ENCODE data around the gene SMIM12. TPM values are rescaled to one million over a fixed set of nuclear protein-coding genes. Genes with fewer than 3 reads are reported as not detected.

Gene SMIM12
- total and polyA plus RNA-seq, 4 donors: 15.4 to 37.9 (median 30.3) TPM

- Histone ChIP-seq H3K9me3 (ENCODE audit: control insufficient read depth, insufficient read depth, low read length) (no peaks in the 10 kb centered on the region), H3K27me3 (ENCODE audit: control insufficient read depth, insufficient read depth, low read length) (no peaks in the 10 kb centered on the region), H3K4me1 (ENCODE audit: control insufficient read depth, insufficient read depth, low read length) (peaks cover 9% of the 10 kb centered on the region), H3K4me3 (ENCODE audit: low read depth, low read length) (no peak overlapping the region), H3K36me3 (ENCODE audit: control insufficient read depth, insufficient read depth, low read length) (peaks cover 28% of the 10 kb centered on the region), H3K27ac (ENCODE audit: low read depth, low read length) (no peak overlapping the region)
- WGBS (ENCODE audit: insufficient coverage): 65% methylated on average over 4 of the region's 13 CpGs
- DNase-seq (ENCODE audit: low read depth in 4 of 6, low spot score in 6 of 6): peak in 1 of 6 donors; percentile 43
Measured at GRCh38 chr1:34851431-34852105, 8.0 kb downstream of the SMIM12 start.

GRCh38 chr1:34850382-34850781 lies 9.2 kb downstream of the SMIM12 start:
- H3K27ac ChIP-seq (ENCODE audit: low read depth, low read length): no peak overlapping the region
- peaks cover 26% of the 10 kb centered on the region for H3K36me3 ChIP-seq (ENCODE audit: control insufficient read depth, insufficient read depth, low read length)
- H3K4me3 ChIP-seq (ENCODE audit: low read depth, low read length): no peak overlapping the region
- H3K27me3 ChIP-seq (ENCODE audit: control insufficient read depth, insufficient read depth, low read length): no peaks in the 10 kb centered on the region
- WGBS (ENCODE audit: insufficient coverage): 73% methylated on average over 4 of the region's 6 CpGs
- no peak for DNase-seq (ENCODE audit: low read depth in 4 of 6, low spot score in 6 of 6)
- H3K9me3 ChIP-seq (ENCODE audit: control insufficient read depth, insufficient read depth, low read length): no peaks in the 10 kb centered on the region
- H3K4me1 ChIP-seq (ENCODE audit: control insufficient read depth, insufficient read depth, low read length): peaks cover 15% of the 10 kb centered on the region

- WGBS (ENCODE audit: insufficient coverage): 23% methylated on average over 4 of the region's 7 CpGs
- Histone ChIP-seq H3K4me1 (ENCODE audit: control insufficient read depth, insufficient read depth, low read length) (peaks cover 35% of the 10 kb centered on the region), H3K27me3 (ENCODE audit: control insufficient read depth, insufficient read depth, low read length) (no peaks in the 10 kb centered on the region), H3K9me3 (ENCODE audit: control insufficient read depth, insufficient read depth, low read length) (no peaks in the 10 kb centered on the region), H3K27ac (ENCODE audit: low read depth, low read length) (no peak overlapping the region), H3K4me3 (ENCODE audit: low read depth, low read length) (no peak overlapping the region), H3K36me3 (ENCODE audit: control insufficient read depth, insufficient read depth, low read length) (peaks cover 13% of the 10 kb centered on the region)
- no peak for DNase-seq (ENCODE audit: low read depth in 4 of 6, low spot score in 6 of 6)
Measured at GRCh38 chr1:34847094-34847493, 12.5 kb downstream of the SMIM12 start.

- Histone ChIP-seq H3K27ac (ENCODE audit: low read depth, low read length) (no peak overlapping the region), H3K4me1 (ENCODE audit: control insufficient read depth, insufficient read depth, low read length) (peaks cover 31% of the 10 kb centered on the region), H3K4me3 (ENCODE audit: low read depth, low read length) (no peak overlapping the region), H3K36me3 (ENCODE audit: control insufficient read depth, insufficient read depth, low read length) (peaks cover 13% of the 10 kb centered on the region), H3K27me3 (ENCODE audit: control insufficient read depth, insufficient read depth, low read length) (no peaks in the 10 kb centered on the region), H3K9me3 (ENCODE audit: control insufficient read depth, insufficient read depth, low read length) (no peaks in the 10 kb centered on the region)
- no peak for DNase-seq (ENCODE audit: low read depth in 4 of 6, low spot score in 6 of 6)
- 100% methylated on average over 1 of the region's 2 CpGs for WGBS (ENCODE audit: insufficient coverage)
Measured at GRCh38 chr1:34846265-34846664, 13.3 kb downstream of the SMIM12 start.

- Histone ChIP-seq H3K27ac (ENCODE audit: low read depth, low read length) (no peak overlapping the region), H3K4me3 (ENCODE audit: low read depth, low read length) (no peak overlapping the region), H3K36me3 (ENCODE audit: control insufficient read depth, insufficient read depth, low read length) (peaks cover 13% of the 10 kb centered on the region), H3K9me3 (ENCODE audit: control insufficient read depth, insufficient read depth, low read length) (no peaks in the 10 kb centered on the region), H3K4me1 (ENCODE audit: control insufficient read depth, insufficient read depth, low read length) (peaks cover 31% of the 10 kb centered on the region), H3K27me3 (ENCODE audit: control insufficient read depth, insufficient read depth, low read length) (no peaks in the 10 kb centered on the region)
- no peak for DNase-seq (ENCODE audit: low read depth in 4 of 6, low spot score in 6 of 6)
- WGBS (ENCODE audit: insufficient coverage): 78% methylated on average over 4 of the region's 16 CpGs
Measured at GRCh38 chr1:34845131-34845901, 14.2 kb downstream of the SMIM12 start.

- no peak overlapping the region for H3K4me3 ChIP-seq (ENCODE audit: low read depth, low read length)
Measured at GRCh38 chr1:34844252-34844634, 15.3 kb downstream of the SMIM12 start.

GRCh38 chr1:34843392-34844251 lies 15.9 kb downstream of the SMIM12 start:
- DNase-seq (ENCODE audit: low read depth in 4 of 6, low spot score in 6 of 6): no peak
- 38% methylated on average over 10 of the region's 14 CpGs for WGBS (ENCODE audit: insufficient coverage)
- no peaks in the 10 kb centered on the region for H3K27me3 ChIP-seq (ENCODE audit: control insufficient read depth, insufficient read depth, low read length)
- H3K36me3 ChIP-seq (ENCODE audit: control insufficient read depth, insufficient read depth, low read length): peaks cover 13% of the 10 kb centered on the region
- no peak overlapping the region for H3K4me3 ChIP-seq (ENCODE audit: low read depth, low read length)
- H3K9me3 ChIP-seq (ENCODE audit: control insufficient read depth, insufficient read depth, low read length): no peaks in the 10 kb centered on the region
- no peak overlapping the region for H3K27ac ChIP-seq (ENCODE audit: low read depth, low read length)
- H3K4me1 ChIP-seq (ENCODE audit: control insufficient read depth, insufficient read depth, low read length): peaks cover 31% of the 10 kb centered on the region

More at GRCh38 chr1:34844252-34844634, 15.3 kb downstream of the SMIM12 start:
- no peaks in the 10 kb centered on the region for H3K9me3 ChIP-seq (ENCODE audit: control insufficient read depth, insufficient read depth, low read length)
- no peak for DNase-seq (ENCODE audit: low read depth in 4 of 6, low spot score in 6 of 6)
- peaks cover 31% of the 10 kb centered on the region for H3K4me1 ChIP-seq (ENCODE audit: control insufficient read depth, insufficient read depth, low read length)
- no peak overlapping the region for H3K27ac ChIP-seq (ENCODE audit: low read depth, low read length)
- no peaks in the 10 kb centered on the region for H3K27me3 ChIP-seq (ENCODE audit: control insufficient read depth, insufficient read depth, low read length)
- 40% methylated on average over 3 of the region's 4 CpGs for WGBS (ENCODE audit: insufficient coverage)
- H3K36me3 ChIP-seq (ENCODE audit: control insufficient read depth, insufficient read depth, low read length): peaks cover 13% of the 10 kb centered on the region

- no peaks in the 10 kb centered on the region for H3K27me3 ChIP-seq (ENCODE audit: control insufficient read depth, insufficient read depth, low read length)
- 33% methylated on average over 4 of the region's 4 CpGs for WGBS (ENCODE audit: insufficient coverage)
- no peak overlapping the region for H3K4me3 ChIP-seq (ENCODE audit: low read depth, low read length)
- no peaks in the 10 kb centered on the region for H3K9me3 ChIP-seq (ENCODE audit: control insufficient read depth, insufficient read depth, low read length)
- peaks cover 15% of the 10 kb centered on the region for H3K36me3 ChIP-seq (ENCODE audit: control insufficient read depth, insufficient read depth, low read length)
- H3K4me1 ChIP-seq (ENCODE audit: control insufficient read depth, insufficient read depth, low read length): peaks cover 31% of the 10 kb centered on the region
- H3K27ac ChIP-seq (ENCODE audit: low read depth, low read length): no peak overlapping the region
- peak in 1 of 6 donors; percentile 5 for DNase-seq (ENCODE audit: low read depth in 4 of 6, low spot score in 6 of 6)
Measured at GRCh38 chr1:34842952-34843371, 16.6 kb downstream of the SMIM12 start.

- no peak for DNase-seq (ENCODE audit: low read depth in 4 of 6, low spot score in 6 of 6)
- no peaks in the 10 kb centered on the region for H3K9me3 ChIP-seq (ENCODE audit: control insufficient read depth, insufficient read depth, low read length)
- no peaks in the 10 kb centered on the region for H3K27me3 ChIP-seq (ENCODE audit: control insufficient read depth, insufficient read depth, low read length)
- H3K36me3 ChIP-seq (ENCODE audit: control insufficient read depth, insufficient read depth, low read length): peaks cover 12% of the 10 kb centered on the region
- peaks cover 31% of the 10 kb centered on the region for H3K4me1 ChIP-seq (ENCODE audit: control insufficient read depth, insufficient read depth, low read length)
- H3K27ac ChIP-seq (ENCODE audit: low read depth, low read length): no peak overlapping the region
- no peak overlapping the region for H3K4me3 ChIP-seq (ENCODE audit: low read depth, low read length)
- 90% methylated on average over 1 of the region's 3 CpGs for WGBS (ENCODE audit: insufficient coverage)
Measured at GRCh38 chr1:34842073-34842472, 17.5 kb downstream of the SMIM12 start.
